ENCODE measurements around the gene CHD6. TPM values are rescaled to one million over a fixed set of nuclear protein-coding genes. Genes with fewer than 3 reads are reported as not detected.

The CHD6 gene
- total and polyA plus RNA-seq, 2 of the 13 experiments (the other 11 are each of a cell fraction or from before 2014, with no cell fraction given) = 14.4 to 52.0 TPM

- TF ChIP-seq ZNF281 (CRISPR knock-in tag; IDR thresholded peaks at IDR 0.05; ENCODE audit: borderline replicate concordance) = no peak
- no peak for TF ChIP-seq MAFG (CRISPR knock-in tag; IDR thresholded peaks at IDR 0.05)
- TF ChIP-seq KDM3A (CRISPR knock-in tag; IDR thresholded peaks at IDR 0.05; ENCODE audit: low read depth) = no peak
- TF ChIP-seq SALL1 (CRISPR knock-in tag; IDR thresholded peaks at IDR 0.05) = peak; percentile 69
- TF ChIP-seq ZNF646 (CRISPR knock-in tag; IDR thresholded peaks at IDR 0.05) = no peak
- TF ChIP-seq DNMT3B (CRISPR knock-in tag; conservative IDR thresholded peaks at IDR 0.05) = no peak
- no peak for TF ChIP-seq PPARG (CRISPR knock-in tag; conservative IDR thresholded peaks at IDR 0.05)
- TF ChIP-seq RBM22 (optimal IDR thresholded peaks at IDR 0.05; ENCODE audit: low read length) = no peak
- TF ChIP-seq KDM4B (CRISPR knock-in tag; IDR thresholded peaks at IDR 0.05) = 0 out of 2 replicates have a peak, but pooled peaks have one; percentile 48
- no peak for TF ChIP-seq RBM39 (IDR thresholded peaks at IDR 0.05; ENCODE audit: low read depth, low read length, poor library complexity, severe bottlenecking)
- TF ChIP-seq STAT5B (CRISPR knock-in tag; IDR thresholded peaks at IDR 0.05) = 0 out of 2 replicates have a peak, but pooled peaks have one; percentile 30
- TF ChIP-seq MED13 (CRISPR knock-in tag; IDR thresholded peaks at IDR 0.05) = no peak
- TF ChIP-seq ZBTB21 (CRISPR knock-in tag; IDR thresholded peaks at IDR 0.05) = no peak
- no peak; the same call in 1 of the 2 replicates for TF ChIP-seq ZNF687 (CRISPR knock-in tag; IDR thresholded peaks at IDR 0.05)
- 0 out of 2 replicates have a peak, but pooled peaks have one; percentile 24 for TF ChIP-seq SOX5 (CRISPR knock-in tag; IDR thresholded peaks at IDR 0.05; ENCODE audit: borderline replicate concordance)
- no peak for TF ChIP-seq TBL1XR1 (IDR thresholded peaks at IDR 0.05; ENCODE audit: borderline replicate concordance, low read length, partially characterized antibody)
- TF ChIP-seq ZNF335 (CRISPR knock-in tag; IDR thresholded peaks at IDR 0.05) = no peak
- TF ChIP-seq ZFX (CRISPR knock-in tag; IDR thresholded peaks at IDR 0.05; ENCODE audit: low read depth) = peak; percentile 57
These were observed 77.7 kb downstream of the CHD6 start (continued) for GRCh38 chr20:41540459-41540858.

Measured in HepG2 (cell line).